PFSK-1 (cell line): Measurements from ENCODE around the gene WDR7.

Source experiments
- FOXP2 ChIP-seq: optimal IDR thresholded peaks from 2 replicates; pipeline ENCODE3; 2011; ENCODE audit warnings: borderline replicate concordance, control low read depth, inconsistent platforms; ENCODE audit not compliant: insufficient read depth; ENCODE audit errors: extremely low read length, extremely low read depth
- POLR2AphosphoS5 ChIP-seq: IDR thresholded peaks from 2 replicates; pipeline ENCODE4 v1.6.1; 2012; ENCODE audit warnings: low read depth, mild to moderate bottlenecking, control low read depth, low read length, moderate library complexity
- REST ChIP-seq, 2 experiments: IDR thresholded peaks; 2 replicates each; pipeline versions ENCODE4 v1.6.1 to v1.8.0; 2011 to 2012; ENCODE audit warnings: low read depth in 2 of 2, low read length in 2 of 2, control low read depth in 1 of 2, inconsistent platforms in 1 of 2, mild to moderate bottlenecking in 1 of 2, moderate library complexity in 1 of 2; ENCODE audit not compliant: insufficient read depth in 1 of 2
- SIN3A ChIP-seq: IDR thresholded peaks from 2 replicates; pipeline ENCODE4 v1.6.1; 2012; ENCODE audit warnings: mild to moderate bottlenecking, low read length, moderate library complexity, borderline replicate concordance; ENCODE audit not compliant: insufficient read depth
- TAF1 ChIP-seq: IDR thresholded peaks from 2 replicates; pipeline ENCODE4 v1.6.1; 2012; ENCODE audit warnings: low read length, control low read depth, borderline replicate concordance; ENCODE audit not compliant: insufficient read depth

WDR7 gene

GRCh38 chr18:56890632-56891031 lies 239.5 kb downstream of the WDR7 start:
- TF ChIP-seq SIN3A (no peak), FOXP2 (no peak), TAF1 (no peak), POLR2AphosphoS5 (no peak), REST (IDR thresholded peaks at IDR 0.05; ENCODE audit: insufficient read depth in 1 of 2, low read depth in 2 of 2, low read length in 2 of 2) (no peak)

- TF ChIP-seq REST (IDR thresholded peaks at IDR 0.05; ENCODE audit: insufficient read depth in 1 of 2, low read depth in 2 of 2, low read length in 2 of 2) (no peak), POLR2AphosphoS5 (no peak), TAF1 (no peak), FOXP2 (no peak), SIN3A (no peak)
Observed at GRCh38 chr18:56891116-56891515, 240.0 kb downstream of the WDR7 start.

GRCh38 chr18:56891870-56892269 lies 240.7 kb downstream of the WDR7 start:
- TF ChIP-seq SIN3A (no peak), POLR2AphosphoS5 (no peak), TAF1 (no peak), FOXP2 (no peak), REST (IDR thresholded peaks at IDR 0.05; ENCODE audit: insufficient read depth in 1 of 2, low read depth in 2 of 2, low read length in 2 of 2) (no peak)

GRCh38 chr18:56897122-56897521 lies 246.0 kb downstream of the WDR7 start:
- TF ChIP-seq SIN3A (no peak), FOXP2 (no peak), REST (IDR thresholded peaks at IDR 0.05; ENCODE audit: insufficient read depth in 1 of 2, low read depth in 2 of 2, low read length in 2 of 2) (no peak), POLR2AphosphoS5 (no peak), TAF1 (no peak)

GRCh38 chr18:56899660-56900059 lies 248.5 kb downstream of the WDR7 start:
- TF ChIP-seq REST (IDR thresholded peaks at IDR 0.05; ENCODE audit: insufficient read depth in 1 of 2, low read depth in 2 of 2, low read length in 2 of 2): no peak
- TF ChIP-seq TAF1: no peak
- TF ChIP-seq SIN3A: no peak
